ENCODE measurements around the gene NAP1L4. TPM values are rescaled to one million over a fixed set of nuclear protein-coding genes. Genes with fewer than 3 reads are reported as not detected.

The NAP1L4 gene
- total RNA-seq, 2 donors from 2014 or later: 198 to 206 TPM

- no peak overlapping the region for H3K9ac ChIP-seq (ENCODE audit: extremely low read depth, low read length, poor library complexity, severe bottlenecking)
- H3K36me3 Mint-ChIP-seq (ENCODE audit: low read depth): peaks cover 12% of the 10 kb centered on the region
- H3K27me3 Mint-ChIP-seq (ENCODE audit: insufficient read depth): no peaks in the 10 kb centered on the region
- H3K4me1 Mint-ChIP-seq: peaks cover 7% of the 10 kb centered on the region
- no peaks in the 10 kb centered on the region for H3K9me3 Mint-ChIP-seq
- TF ChIP-seq CTCF (conservative IDR thresholded peaks at IDR 0.05): no peak
- no peaks in the 10 kb centered on the region for H3K27me3 ChIP-seq (ENCODE audit: control insufficient read depth, insufficient read depth, low read length, poor library complexity, severe bottlenecking)
- H3K4me3 Mint-ChIP-seq: no peak overlapping the region
- peaks cover 20% of the 10 kb centered on the region for H3K36me3 ChIP-seq (ENCODE audit: control insufficient read depth, insufficient read depth, low read length)
- no peaks in the 10 kb centered on the region for H3K4me1 ChIP-seq (ENCODE audit: control insufficient read depth, insufficient read depth, low read length)
- no peak overlapping the region for H3K27ac ChIP-seq (ENCODE audit: low read depth, low read length)
- DNase-seq: no peak
- WGBS, 2 experiments (ENCODE audit: insufficient coverage in 1 of 2, insufficient read length in 1 of 2): 93 to 96% methylated on average over 13 to 14 of the region's 14 CpGs
- no peak overlapping the region for H3K4me3 ChIP-seq (ENCODE audit: low read length)
- no peak overlapping the region for H3K27ac Mint-ChIP-seq
- H3K9me3 ChIP-seq (ENCODE audit: control insufficient read depth, low read length): no peaks in the 10 kb centered on the region
Observed at GRCh38 chr11:2995893-2996554, 3.9 kb upstream of the NAP1L4 start.

- H3K27me3 ChIP-seq (ENCODE audit: control insufficient read depth, insufficient read depth, low read length, poor library complexity, severe bottlenecking): no peaks in the 10 kb centered on the region
- no peak overlapping the region for H3K27ac ChIP-seq (ENCODE audit: low read depth, low read length)
- Mint-ChIP-seq H3K36me3 (ENCODE audit: low read depth) (peaks cover 3% of the 10 kb centered on the region), H3K27me3 (ENCODE audit: insufficient read depth) (no peaks in the 10 kb centered on the region), H3K4me1 (peaks cover 3% of the 10 kb centered on the region), H3K27ac (no peak overlapping the region), H3K4me3 (no peak overlapping the region), H3K9me3 (no peaks in the 10 kb centered on the region)
- no peaks in the 10 kb centered on the region for H3K4me1 ChIP-seq (ENCODE audit: control insufficient read depth, insufficient read depth, low read length)
- DNase-seq: no peak
- peaks cover 10% of the 10 kb centered on the region for H3K36me3 ChIP-seq (ENCODE audit: control insufficient read depth, insufficient read depth, low read length)
- TF ChIP-seq CTCF (conservative IDR thresholded peaks at IDR 0.05): no peak
- WGBS, 2 experiments (ENCODE audit: insufficient coverage in 1 of 2, insufficient read length in 1 of 2): 79 to 84% methylated on average over 8 to 13 of the region's 13 CpGs
- H3K9ac ChIP-seq (ENCODE audit: extremely low read depth, low read length, poor library complexity, severe bottlenecking): no peak overlapping the region
- no peaks in the 10 kb centered on the region for H3K9me3 ChIP-seq (ENCODE audit: control insufficient read depth, low read length)
- no peak overlapping the region for H3K4me3 ChIP-seq (ENCODE audit: low read length)
Observed at GRCh38 chr11:2995031-2995561, 3.0 kb upstream of the NAP1L4 start.

GRCh38 chr11:2994336-2994730 is 2.2 kb upstream of the NAP1L4 start:
- H3K9me3 ChIP-seq (ENCODE audit: control insufficient read depth, low read length): no peaks in the 10 kb centered on the region
- no peak for TF ChIP-seq CTCF (conservative IDR thresholded peaks at IDR 0.05)
- no peaks in the 10 kb centered on the region for H3K27me3 Mint-ChIP-seq (ENCODE audit: insufficient read depth)
- no peaks in the 10 kb centered on the region for H3K4me1 ChIP-seq (ENCODE audit: control insufficient read depth, insufficient read depth, low read length)
- H3K9ac ChIP-seq (ENCODE audit: extremely low read depth, low read length, poor library complexity, severe bottlenecking): no peak overlapping the region
- no peak overlapping the region for H3K4me3 Mint-ChIP-seq
- DNase-seq: no peak
- no peaks in the 10 kb centered on the region for H3K9me3 Mint-ChIP-seq
- no peaks in the 10 kb centered on the region for H3K36me3 Mint-ChIP-seq (ENCODE audit: low read depth)
- H3K27me3 ChIP-seq (ENCODE audit: control insufficient read depth, insufficient read depth, low read length, poor library complexity, severe bottlenecking): no peaks in the 10 kb centered on the region
- H3K4me3 ChIP-seq (ENCODE audit: low read length): no peak overlapping the region
- H3K27ac Mint-ChIP-seq: no peak overlapping the region
- 83 to 91% methylated on average over 1 to 4 of the region's 4 CpGs for WGBS, 2 experiments (ENCODE audit: insufficient coverage in 1 of 2, insufficient read length in 1 of 2)
- H3K27ac ChIP-seq (ENCODE audit: low read depth, low read length): no peak overlapping the region
- H3K36me3 ChIP-seq (ENCODE audit: control insufficient read depth, insufficient read depth, low read length): peaks cover 3% of the 10 kb centered on the region
- H3K4me1 Mint-ChIP-seq: peaks cover 10% of the 10 kb centered on the region
